H1 (cell line): ENCODE results near the gene KCNMA1. TPM values are rescaled to one million over a fixed set of nuclear protein-coding genes. Genes with fewer than 3 reads are reported as not detected.

Experiments used
- CTCF ChIA-PET: fragments of 300-600 bp; sonication (Branson Sonifier 250); formaldehyde crosslinking; loops from one replicate; lab custom pipeline; 2021; ENCODE audit not compliant: partially characterized antibody; lab: Charles Lee
- POLR2A ChIA-PET: fragments of 300-600 bp; sonication (Branson Sonifier 250); formaldehyde crosslinking; loops from one replicate; lab custom pipeline; 2021; ENCODE audit warnings: inconsistent platforms; ENCODE audit not compliant: partially characterized antibody; lab: Charles Lee
- DNase-seq, 2 experiments: peaks; one replicate each; pipeline versions ENCODE4 v3.0.0 to v3.0.0-alpha.2; 2010 to 2022; ENCODE audit warnings: low spot score in 2 of 2, low read depth in 1 of 2, mixed read lengths in 1 of 2
- FAIRE-seq: peaks from 2 replicates; lab custom pipeline; 2011; peaks lifted over from hg19 to GRCh38; lab: Jason Lieb, UNC
- H2AFZ ChIP-seq: 2 replicates; pipeline ENCODE4 v1.8.1; 2012; ENCODE audit warnings: low read length, inconsistent platforms
- H2AK5ac ChIP-seq: 2 replicates; pipeline ENCODE4 v1.6.1; 2013; ENCODE audit warnings: low read depth, low read length
- H2BK120ac ChIP-seq: replicated peaks from 2 replicates; pipeline ENCODE3; 2013; ENCODE audit warnings: low read depth, low read length, inconsistent platforms
- H2BK12ac ChIP-seq: 2 replicates; pipeline ENCODE4 v1.6.1; 2013; ENCODE audit warnings: low read depth, low read length
- H2BK15ac ChIP-seq: 2 replicates; pipeline ENCODE4 v1.6.1; 2013; ENCODE audit warnings: low read length
- H2BK20ac ChIP-seq: 2 replicates; pipeline ENCODE4 v1.6.1; 2013; ENCODE audit warnings: low read length
- H2BK5ac ChIP-seq: 2 replicates; pipeline ENCODE4 v1.6.1; 2013; ENCODE audit warnings: low read depth, low read length
- H3K14ac ChIP-seq: 2 replicates; pipeline ENCODE4 v1.6.1; 2013; ENCODE audit warnings: inconsistent platforms; ENCODE audit not compliant: insufficient read length
- H3K18ac ChIP-seq: 2 replicates; pipeline ENCODE4 v1.6.1; 2013; ENCODE audit warnings: low read length; ENCODE audit errors: extremely low read depth
- H3K23ac ChIP-seq: 2 replicates; pipeline ENCODE4 v1.6.1; 2013; ENCODE audit warnings: inconsistent platforms; ENCODE audit not compliant: insufficient read length
- H3K23me2 ChIP-seq: 2 replicates; pipeline ENCODE4 v1.6.1; 2013; ENCODE audit warnings: low read depth, low read length
- H3K27ac ChIP-seq: 2 replicates; pipeline ENCODE4 v1.6.1; 2011; ENCODE audit warnings: low read depth, low read length, inconsistent platforms
- H3K27me3 ChIP-seq, 4 experiments: replicated peaks in 1 of 4; 1 replicate in 1 of 4; 2 replicates in 3 of 4; pipeline versions ENCODE4 v1.6.1 to v1.8.1; 2011 to 2013; ENCODE audit warnings: low read length in 3 of 4, mild to moderate bottlenecking in 3 of 4, inconsistent platforms in 2 of 4, mixed read lengths in 2 of 4, moderate library complexity in 1 of 4; ENCODE audit not compliant: control insufficient read depth in 3 of 4, insufficient read depth in 3 of 4; ENCODE audit errors: extremely low read depth in 1 of 4
- H3K36me3 ChIP-seq, 4 experiments: 2 replicates each; pipeline versions ENCODE4 v1.6.1 to v1.8.1; 2011 to 2013; ENCODE audit warnings: mild to moderate bottlenecking in 4 of 4, low read length in 3 of 4, moderate library complexity in 2 of 4, control low read depth in 1 of 4, inconsistent platforms in 1 of 4; ENCODE audit not compliant: insufficient read depth in 4 of 4, control insufficient read depth in 2 of 4
- H3K4ac ChIP-seq: replicated peaks from 2 replicates; pipeline ENCODE3; 2013; ENCODE audit warnings: low read length, low read depth, mixed read lengths, inconsistent platforms; ENCODE audit not compliant: insufficient read length
- H3K4me1 ChIP-seq, 4 experiments: replicated peaks in 1 of 4; 1 replicate in 1 of 4; 2 replicates in 3 of 4; pipeline versions ENCODE4 v1.6.1 to v1.8.1; 2011 to 2013; ENCODE audit warnings: low read length in 3 of 4, inconsistent platforms in 2 of 4, mixed read lengths in 1 of 4; ENCODE audit not compliant: insufficient read depth in 4 of 4, control insufficient read depth in 3 of 4
- H3K4me2 ChIP-seq, 2 experiments: 2 replicates each; pipeline versions ENCODE4 v1.6.1 to v1.8.1; 2011 to 2013; ENCODE audit warnings: low read depth in 2 of 2, low read length in 2 of 2, control low read depth in 1 of 2, inconsistent platforms in 1 of 2, mild to moderate bottlenecking in 1 of 2; ENCODE audit not compliant: insufficient read depth in 1 of 2
- H3K4me3 ChIP-seq, 4 experiments: fragments of 200-600, 300-600 bp in 1 of 4; sonication (generic), shearing (Covaris generic), sonication (Bioruptor Twin) in 1 of 4; 2 replicates each; pipeline versions ENCODE4 v1.5.1 to v1.8.1; 2011 to 2016; ENCODE audit warnings: low read length in 4 of 4, low read depth in 3 of 4, control low read depth in 2 of 4, inconsistent platforms in 2 of 4, mild to moderate bottlenecking in 2 of 4, mixed read lengths in 1 of 4, moderate library complexity in 1 of 4; ENCODE audit not compliant: insufficient read depth in 2 of 4; ENCODE audit errors: extremely low read depth in 1 of 4
- H3K56ac ChIP-seq: replicated peaks from 2 replicates; pipeline ENCODE3; 2013; ENCODE audit warnings: low read depth, mild to moderate bottlenecking, mixed read lengths, low read length, inconsistent platforms; ENCODE audit not compliant: insufficient read length
- H3K79me1 ChIP-seq: 2 replicates; pipeline ENCODE4 v1.6.1; 2013; ENCODE audit warnings: low read depth, low read length, control low read depth
- H3K79me2 ChIP-seq, 2 experiments: 2 replicates each; pipeline versions ENCODE4 v1.6.1 to v1.8.1; 2012 to 2013; ENCODE audit warnings: low read length in 2 of 2, mild to moderate bottlenecking in 2 of 2, inconsistent platforms in 1 of 2; ENCODE audit not compliant: insufficient read depth in 2 of 2, control insufficient read depth in 1 of 2
- H3K9ac ChIP-seq, 4 experiments: replicated peaks in 1 of 4; 1 replicate in 1 of 4; 2 replicates in 3 of 4; pipeline versions ENCODE4 v1.6.1 to v1.8.1; 2011 to 2013; ENCODE audit warnings: low read depth in 3 of 4, low read length in 3 of 4, control low read depth in 2 of 4, mild to moderate bottlenecking in 2 of 4, moderate library complexity in 2 of 4, inconsistent platforms in 1 of 4; ENCODE audit errors: extremely low read depth in 1 of 4
- H3K9me3 ChIP-seq, 2 experiments: 2 replicates each; pipeline versions ENCODE4 v1.6.1 to v1.8.1; 2012 to 2013; ENCODE audit warnings: mild to moderate bottlenecking in 2 of 2, moderate library complexity in 2 of 2, control low read depth in 1 of 2, inconsistent platforms in 1 of 2, low read depth in 1 of 2, low read length in 1 of 2, mixed read lengths in 1 of 2; ENCODE audit not compliant: insufficient read depth in 2 of 2
- H4K20me1 ChIP-seq, 2 experiments: replicated peaks in 1 of 2; 2 replicates each; pipeline versions ENCODE3 to v1.8.1; 2011 to 2013; ENCODE audit warnings: inconsistent platforms in 2 of 2, low read length in 2 of 2, mild to moderate bottlenecking in 1 of 2; ENCODE audit not compliant: insufficient read depth in 2 of 2, control insufficient read depth in 1 of 2
- H4K5ac ChIP-seq: 2 replicates; pipeline ENCODE4 v1.6.1; 2013; ENCODE audit warnings: low read length, low read depth, mixed read lengths, inconsistent platforms; ENCODE audit not compliant: insufficient read length
- H4K8ac ChIP-seq: 2 replicates; pipeline ENCODE4 v1.8.0; 2013; ENCODE audit warnings: mild to moderate bottlenecking, moderate library complexity, low read length, inconsistent platforms; ENCODE audit not compliant: insufficient read depth; ENCODE audit errors: extremely low read depth
- H4K91ac ChIP-seq: replicated peaks from 2 replicates; pipeline ENCODE3; 2013; ENCODE audit warnings: low read length, mixed read lengths, inconsistent platforms; ENCODE audit not compliant: insufficient read length
- ASH2L ChIP-seq: fragments of 200-600, 300-600 bp; sonication (generic); IDR thresholded peaks from one replicate; pipeline ENCODE4 v1.7.1; 2017; ENCODE audit warnings: low read length
- ATF3 ChIP-seq: IDR thresholded peaks from 2 replicates; pipeline ENCODE4 v1.6.1; 2011; ENCODE audit warnings: low read depth, mild to moderate bottlenecking, low read length; ENCODE audit not compliant: insufficient read depth
- EP300 ChIP-seq, 2 experiments: IDR thresholded peaks; 1 replicate in 1 of 2; 2 replicates in 1 of 2; pipeline ENCODE4 v1.6.1; 2011 to 2012; ENCODE audit warnings: low read depth in 2 of 2, low read length in 2 of 2, mild to moderate bottlenecking in 2 of 2, borderline replicate concordance in 1 of 2, inconsistent platforms in 1 of 2, moderate library complexity in 1 of 2
- HDAC6 ChIP-seq: IDR thresholded peaks from one replicate; pipeline ENCODE4 v1.7.1; 2012; ENCODE audit warnings: low read depth, mild to moderate bottlenecking, inconsistent platforms, low read length, moderate library complexity
- KDM1A ChIP-seq: fragments of 200-600, 300-600 bp; sonication (generic); IDR thresholded peaks from 2 replicates; pipeline ENCODE4 v1.7.1; 2016; ENCODE audit warnings: mild to moderate bottlenecking, low read length, borderline replicate concordance
- NRF1 ChIP-seq: IDR thresholded peaks from 2 replicates; pipeline ENCODE4 v1.6.1; 2011; ENCODE audit warnings: mild to moderate bottlenecking, low read depth, low read length, improper control_type of control experiment
- RFX5 ChIP-seq: IDR thresholded peaks from 2 replicates; pipeline ENCODE4 v1.6.1; 2011; ENCODE audit warnings: low read depth, low read length, improper control_type of control experiment, borderline replicate concordance
- SAP30 ChIP-seq: fragments of 300-600 bp; sonication (generic); IDR thresholded peaks from 2 replicates; pipeline ENCODE4 v1.7.1; 2012; ENCODE audit warnings: low read length, moderate library complexity, mild to moderate bottlenecking, inconsistent platforms; ENCODE audit not compliant: insufficient read depth, insufficient replicate concordance
- WGBS, 2 experiments: shearing (Covaris generic) in 1 of 2; methylation state at CpG; one replicate each; pipeline versions ENCODE4 v1.1.6 to v1.1.7; 2013 to 2015; ENCODE audit warnings: low lambda C conversion rate in 2 of 2, mixed read lengths in 2 of 2, inconsistent platforms in 1 of 2, low coverage in 1 of 2, missing lambda C conversion rate in 1 of 2; ENCODE audit not compliant: insufficient replicate concordance in 2 of 2, insufficient coverage in 1 of 2, insufficient read length in 1 of 2; ENCODE audit errors: extremely low coverage in 1 of 2, missing lambda C conversion rate in 1 of 2; 5-methylcytosine and 5-hydroxymethylcytosine counted together
- polyA plus RNA-seq, 7 experiments: library from polyadenylated mRNA; depleted of rRNA in 3 of 7; stranded (reverse) in 5 of 7; unstranded in 2 of 7; fragments of >200 nt in 5 of 7; fragments of 200-250 nt in 2 of 7; gene quantifications; 1 replicate in 5 of 7; 2 replicates in 1 of 7; 4 replicates in 1 of 7; pipeline versions ENCODE4 v1.2.1 to v1.2.3, GENCODE V29; 2011 to 2013; ENCODE audit warnings: missing spikeins in 2 of 7, mixed read lengths in 2 of 7
- total RNA-seq: library from RNA; stranded (reverse); fragmentation: NEBNext Ultra II Directional; extraction: Animal tissue kit (Norgen Biotek cat#: 25700); gene quantifications from 2 replicates; pipeline ENCODE4 v1.2.1, GENCODE V29; 2021

The KCNMA1 gene
- total and polyA plus RNA-seq, 2 of the 8 experiments (the other 6 are each of a cell fraction or from before 2014, with no cell fraction given): 10.2 to 11.1 TPM

- Histone ChIP-seq H3K4me2 (no peak overlapping the region), H3K79me1 (no peaks in the 10 kb centered on the region), H3K23me2 (no peaks in the 10 kb centered on the region), H2AK5ac (no peak overlapping the region), H3K14ac (no peak overlapping the region), H3K27me3 (no peaks in the 10 kb centered on the region), H2BK5ac (no peak overlapping the region), H3K4me3 (no peak overlapping the region), H4K5ac (no peak overlapping the region), H2BK120ac (no peak overlapping the region), H2BK15ac (no peak overlapping the region), H3K23ac (no peak overlapping the region), H4K8ac (no peak overlapping the region), H3K79me2 (no peaks in the 10 kb centered on the region), H3K4ac (no peak overlapping the region), H4K20me1 (no peaks in the 10 kb centered on the region), H3K9me3 (no peaks in the 10 kb centered on the region), H3K9ac (no peak overlapping the region), H2BK12ac (no peak overlapping the region), H2BK20ac (no peak overlapping the region), H3K36me3 (no peaks in the 10 kb centered on the region), H3K18ac (no peak overlapping the region), H3K27ac (no peak overlapping the region), H3K4me1 (0 out of 7 replicates have a peak, but pooled peaks cover 0 to 1% (median 0%) of the 10 kb centered on the region in 4 experiments), H2AFZ (no peak overlapping the region), H3K56ac (no peak overlapping the region), H4K91ac (no peak overlapping the region)
- 85% methylated on average over 2 of the region's 2 CpGs; no CpG with 5 or more reads in 1 of the 2 experiments for WGBS, 2 experiments
- ChIA-PET CTCF (interaction anchor here (0.6 to 1.2 kb wide), 2 partner anchors 22 to 517 kb away, joined by 3 to 5 read pairs; no protein-coding TSS in a partner anchor), POLR2A (interaction anchor here (1.5 kb wide), 1 partner anchor 11 kb away, joined by 3 read pairs; no protein-coding TSS in a partner anchor)
- no peak for FAIRE-seq
- no peak for DNase-seq
- TF ChIP-seq RFX5 (no peak), EP300 (IDR thresholded peaks at IDR 0.05; ENCODE audit: borderline replicate concordance in 1 of 2, low read depth in 2 of 2, low read length in 2 of 2) (no peak), HDAC6 (no peak), KDM1A (no peak), ATF3 (no peak), NRF1 (no peak), SAP30 (no peak), ASH2L (no peak)
Measured at GRCh38 chr10:77202857-77203256, 434.8 kb downstream of the KCNMA1 start.
